Gastroesophageal sphincter (tissue), 4 donors: ENCODE data around the gene ANO4. TPM values are rescaled to one million over a fixed set of nuclear protein-coding genes. Genes with fewer than 3 reads are reported as not detected.

ENCODE experiments used
- ATAC-seq: fragments of 150-250 bp; one replicate; pipeline ENCODE4 v1.9.1; 2016; ENCODE audit warnings: mild to moderate bottlenecking, moderate library complexity
- H3K27ac ChIP-seq, 4 donors: fragments of 200-600 bp; sonication (generic) in 3 of 4; 1 replicate in 3 of 4; 2 replicates in 1 of 4; pipeline ENCODE4 v1.5.1; 2016 to 2019
- H3K27me3 ChIP-seq: fragments of 200-600 bp; sonication (generic); one replicate; pipeline ENCODE4 v1.5.1; 2019
- H3K36me3 ChIP-seq, 2 donors: fragments of 200-600 bp; sonication (generic); one replicate each; pipeline ENCODE4 v1.5.1; 2019; ENCODE audit warnings: control low read depth in 1 of 2
- H3K4me1 ChIP-seq, 3 donors: fragments of 200-600 bp; sonication (generic); 1 replicate in 2 of 3; 2 replicates in 1 of 3; pipeline ENCODE4 v1.5.1; 2016 to 2019; ENCODE audit warnings: control low read depth in 2 of 3
- H3K4me3 ChIP-seq, 2 donors: fragments of 200-600 bp; sonication (generic); one replicate each; pipeline ENCODE4 v1.5.1; 2019; ENCODE audit warnings: mild to moderate bottlenecking in 1 of 2, moderate library complexity in 1 of 2
- H3K9me3 ChIP-seq, 3 donors: fragments of 200-600 bp; sonication (generic); one replicate each; pipeline ENCODE4 v1.5.1; 2017 to 2019; ENCODE audit warnings: control low read depth in 2 of 3
- EP300 ChIP-seq: sonication (generic); formaldehyde crosslinking; IDR thresholded peaks from one replicate; pipeline ENCODE4 v1.6.1; 2017; ENCODE audit warnings: antibody characterized with exemption, mild to moderate bottlenecking
- POLR2A ChIP-seq, 2 donors: fragments of 450-650 bp; IDR thresholded peaks; one replicate each; pipeline ENCODE4 v1.6.1; 2017; ENCODE audit warnings: antibody characterized with exemption in 2 of 2, mild to moderate bottlenecking in 2 of 2, moderate library complexity in 1 of 2
- POLR2AphosphoS5 ChIP-seq: sonication (generic); formaldehyde crosslinking; IDR thresholded peaks from one replicate; pipeline ENCODE4 v1.6.1; 2017; ENCODE audit warnings: antibody characterized with exemption
- WGBS, 2 donors: methylation state at CpG; one replicate each; pipeline ENCODE4 v1.1.5; 2018; ENCODE audit warnings: low coverage in 1 of 2; 5-methylcytosine and 5-hydroxymethylcytosine counted together
- total RNA-seq, 4 donors: library from RNA; depleted of rRNA; stranded (reverse); fragments of >200 nt; gene quantifications; one replicate each; pipeline ENCODE4 v1.1.0, GENCODE V29; 2016
- TF ChIP-seq, protein P1 (sequence below), 4 experiments: fragments of 200-600 bp in 2 of 4; fragments of 450-650 bp in 2 of 4; sonication (generic) in 1 of 4; IDR thresholded peaks; one replicate each; pipeline ENCODE4 v1.5.1; 2017 to 2019; ENCODE audit warnings: antibody characterized with exemption in 4 of 4, mild to moderate bottlenecking in 2 of 4, moderate library complexity in 2 of 4

Gene ANO4
- total RNA-seq, 4 donors from 2014 or later, result 0.08 to 0.30 (median 0.13) TPM; not detected in 1

DNA sequence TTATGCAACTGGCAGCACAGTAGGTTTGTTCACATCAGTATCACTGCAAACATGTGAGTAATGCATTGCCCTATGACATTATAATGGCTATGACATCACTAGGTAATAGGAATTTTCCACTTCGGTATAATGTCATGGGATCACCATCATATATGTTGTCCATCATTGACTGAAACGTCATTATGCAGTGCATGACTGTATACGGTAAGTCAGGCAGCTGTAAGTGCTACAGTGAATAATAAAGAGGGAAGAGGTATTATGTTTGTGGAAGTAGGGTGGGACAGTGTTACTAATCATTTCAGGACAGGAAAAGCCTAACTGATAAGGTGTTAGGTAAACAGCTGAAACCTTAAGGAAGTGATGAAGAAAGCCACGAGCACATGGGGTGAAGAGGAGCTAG, 68.1 kb downstream of the ANO4 start:
- 53 to 57% methylated on average over 3 to 4 of the region's 4 CpGs for WGBS, 2 donors
- H3K36me3 ChIP-seq, result no peaks in the 10 kb centered on the region
- H3K9me3 ChIP-seq, result no peaks in the 10 kb centered on the region
- no peaks in the 10 kb centered on the region for H3K4me1 ChIP-seq
- no peak for ATAC-seq
- TF ChIP-seq, protein P1, sequence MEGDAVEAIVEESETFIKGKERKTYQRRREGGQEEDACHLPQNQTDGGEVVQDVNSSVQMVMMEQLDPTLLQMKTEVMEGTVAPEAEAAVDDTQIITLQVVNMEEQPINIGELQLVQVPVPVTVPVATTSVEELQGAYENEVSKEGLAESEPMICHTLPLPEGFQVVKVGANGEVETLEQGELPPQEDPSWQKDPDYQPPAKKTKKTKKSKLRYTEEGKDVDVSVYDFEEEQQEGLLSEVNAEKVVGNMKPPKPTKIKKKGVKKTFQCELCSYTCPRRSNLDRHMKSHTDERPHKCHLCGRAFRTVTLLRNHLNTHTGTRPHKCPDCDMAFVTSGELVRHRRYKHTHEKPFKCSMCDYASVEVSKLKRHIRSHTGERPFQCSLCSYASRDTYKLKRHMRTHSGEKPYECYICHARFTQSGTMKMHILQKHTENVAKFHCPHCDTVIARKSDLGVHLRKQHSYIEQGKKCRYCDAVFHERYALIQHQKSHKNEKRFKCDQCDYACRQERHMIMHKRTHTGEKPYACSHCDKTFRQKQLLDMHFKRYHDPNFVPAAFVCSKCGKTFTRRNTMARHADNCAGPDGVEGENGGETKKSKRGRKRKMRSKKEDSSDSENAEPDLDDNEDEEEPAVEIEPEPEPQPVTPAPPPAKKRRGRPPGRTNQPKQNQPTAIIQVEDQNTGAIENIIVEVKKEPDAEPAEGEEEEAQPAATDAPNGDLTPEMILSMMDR (IDR thresholded peaks at IDR 0.05), result no peak
- no peak for TF ChIP-seq POLR2A (IDR thresholded peaks at IDR 0.05)
- no peak for TF ChIP-seq EP300
- no peak for TF ChIP-seq POLR2AphosphoS5
- no peak overlapping the region for H3K4me3 ChIP-seq
- no peaks in the 10 kb centered on the region for H3K27me3 ChIP-seq
- no peak overlapping the region for H3K27ac ChIP-seq

GRCh38 chr12:100864366-100864765, 69.8 kb downstream of the ANO4 start:
- 76 to 80% methylated on average over 6 of the region's 6 CpGs for WGBS, 2 donors
- no peak for TF ChIP-seq POLR2AphosphoS5
- Histone ChIP-seq H3K27ac (no peak overlapping the region), H3K36me3 (no peaks in the 10 kb centered on the region), H3K9me3 (no peaks in the 10 kb centered on the region), H3K4me1 (no peaks in the 10 kb centered on the region), H3K4me3 (no peak overlapping the region), H3K27me3 (no peaks in the 10 kb centered on the region)
- no peak for ATAC-seq

- Histone ChIP-seq H3K27ac (no peak overlapping the region), H3K4me3 (no peak overlapping the region), H3K9me3 (no peaks in the 10 kb centered on the region), H3K27me3 (no peaks in the 10 kb centered on the region), H3K36me3 (no peaks in the 10 kb centered on the region), H3K4me1 (no peaks in the 10 kb centered on the region)
- TF ChIP-seq POLR2AphosphoS5, result no peak
- TF ChIP-seq, protein P1 (IDR thresholded peaks at IDR 0.05), result no peak
- TF ChIP-seq EP300, result no peak
- TF ChIP-seq POLR2A (IDR thresholded peaks at IDR 0.05), result no peak
- ATAC-seq, result no peak
- 50 to 70% methylated on average over 2 to 3 of the region's 4 CpGs for WGBS, 2 donors
Observed at GRCh38 chr12:100867639-100868393, 73.2 kb downstream of the ANO4 start.

DNA sequence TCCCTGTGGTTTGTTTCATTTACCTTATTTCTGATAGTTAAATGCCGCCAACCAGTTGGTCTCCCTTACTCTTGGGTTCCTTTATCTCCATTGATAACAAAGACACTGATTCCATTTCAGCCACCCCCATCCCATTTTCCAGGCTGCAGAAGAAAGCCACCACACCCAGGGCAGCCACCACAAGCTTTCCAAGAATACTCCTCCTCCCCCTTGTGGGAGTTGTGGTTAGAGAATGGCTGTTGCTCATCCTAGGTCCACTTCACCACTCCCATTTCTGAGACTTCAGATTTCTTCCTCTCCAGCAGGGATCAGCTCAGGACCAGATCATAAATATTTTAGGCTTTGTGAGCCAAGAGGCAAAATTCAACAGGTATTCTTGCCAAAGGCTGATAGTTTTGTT, 73.9 kb downstream of the ANO4 start:
- Histone ChIP-seq H3K4me1 (no peaks in the 10 kb centered on the region), H3K27me3 (no peaks in the 10 kb centered on the region), H3K27ac (no peak overlapping the region), H3K4me3 (no peak overlapping the region), H3K36me3 (no peaks in the 10 kb centered on the region), H3K9me3 (peaks cover 0 to 6% (median 0%) of the 10 kb centered on the region in 3 donors)
- 94% methylated on average over 1 of the region's 1 CpG; no CpG with 5 or more reads in 1 of the 2 donors for WGBS, 2 donors
- ATAC-seq, result no peak
- TF ChIP-seq POLR2AphosphoS5 (no peak), EP300 (no peak), POLR2A (IDR thresholded peaks at IDR 0.05) (no peak)
- TF ChIP-seq, protein P1 (IDR thresholded peaks at IDR 0.05), result no peak

GRCh38 chr12:100871195-100871734, 76.7 kb downstream of the ANO4 start:
- no peak for TF ChIP-seq POLR2AphosphoS5
- TF ChIP-seq, protein P1 (IDR thresholded peaks at IDR 0.05), result no peak
- no peak for TF ChIP-seq EP300
- TF ChIP-seq POLR2A (IDR thresholded peaks at IDR 0.05), result no peak

More at GRCh38 chr12:100871195-100871734, 76.7 kb downstream of the ANO4 start:
- Histone ChIP-seq H3K4me1 (no peaks in the 10 kb centered on the region), H3K9me3 (peaks cover 0 to 18% (median 0%) of the 10 kb centered on the region in 3 donors), H3K27me3 (no peaks in the 10 kb centered on the region), H3K4me3 (no peak overlapping the region), H3K36me3 (no peaks in the 10 kb centered on the region), H3K27ac (no peak overlapping the region)
- ATAC-seq, result no peak
- WGBS, 2 donors, result 43 to 54% methylated on average over 1 of the region's 1 CpG
